Right lung (tissue), 5 donors: Measurements from ENCODE around the gene CLDN3. TPM values are rescaled to one million over a fixed set of nuclear protein-coding genes. Genes with fewer than 3 reads are reported as not detected.
A peak's percentile ranks its signal among the peaks of the same experiment; 100 is the strongest.

Experiments
- DNase-seq, 2 donors: peaks; one replicate each; pipeline ENCODE4 v3.0.0-alpha.2; 2013
- polyA plus RNA-seq, 5 donors: library from polyadenylated mRNA; unstranded; fragments of 120-200 nt; gene quantifications; one replicate each; pipeline versions ENCODE4 v1.2.1 to v1.2.3, GENCODE V29; 2013; ENCODE audit warnings: inconsistent platforms in 1 of 5, low replicate concordance in 1 of 5; ENCODE audit not compliant: insufficient read length in 5 of 5, insufficient read depth in 1 of 5

CLDN3 gene
- polyA plus RNA-seq, 5 donors = 10.0 to 31.1 (median 19.9) TPM

GRCh38 chr7:73774923-73775322 is 4.9 kb upstream of the CLDN3 start:
- DNase-seq = no peak

GRCh38 chr7:73773700-73774517 is 3.8 kb upstream of the CLDN3 start:
- no peak for DNase-seq

DNA sequence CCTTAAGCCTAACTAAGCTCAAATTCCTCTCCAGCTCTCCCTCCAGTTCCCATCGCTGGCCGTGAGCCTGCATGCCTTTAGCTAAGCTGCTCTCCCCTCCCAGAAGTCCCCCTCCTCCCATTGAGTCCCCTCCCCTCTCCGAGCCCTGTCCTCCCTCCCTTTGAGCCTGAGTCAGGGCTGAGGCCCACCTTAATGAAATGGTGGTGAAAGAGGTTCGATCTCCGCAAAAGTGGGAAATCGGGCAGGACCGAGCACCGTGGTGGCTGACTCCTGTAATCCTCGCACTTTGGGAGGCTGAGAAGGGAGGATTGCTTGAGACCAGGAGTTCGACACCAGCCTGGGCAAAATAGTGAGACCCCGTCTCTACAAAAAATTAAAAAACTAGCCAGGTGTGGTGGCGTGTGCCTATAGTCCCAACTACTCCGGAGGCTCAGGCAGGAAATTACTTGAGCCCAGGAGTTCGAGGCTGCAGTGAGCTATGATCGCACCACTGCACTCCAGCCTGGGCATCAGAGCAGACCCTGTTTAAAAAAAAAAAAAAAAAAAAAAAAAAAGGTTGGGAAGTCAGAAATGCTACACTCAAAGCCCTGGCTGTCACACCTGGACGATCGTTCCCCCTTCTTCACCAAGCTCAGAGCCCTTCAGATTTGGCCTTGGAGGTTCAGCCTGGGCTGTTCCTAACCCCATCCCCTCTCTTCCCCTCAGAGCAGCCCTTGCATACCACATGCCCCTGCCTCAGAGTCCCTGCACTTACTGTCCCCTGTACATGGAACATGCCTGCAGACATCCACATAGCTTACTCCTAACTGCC is 995 bp upstream of the CLDN3 start:
- DNase-seq = no peak

DNA sequence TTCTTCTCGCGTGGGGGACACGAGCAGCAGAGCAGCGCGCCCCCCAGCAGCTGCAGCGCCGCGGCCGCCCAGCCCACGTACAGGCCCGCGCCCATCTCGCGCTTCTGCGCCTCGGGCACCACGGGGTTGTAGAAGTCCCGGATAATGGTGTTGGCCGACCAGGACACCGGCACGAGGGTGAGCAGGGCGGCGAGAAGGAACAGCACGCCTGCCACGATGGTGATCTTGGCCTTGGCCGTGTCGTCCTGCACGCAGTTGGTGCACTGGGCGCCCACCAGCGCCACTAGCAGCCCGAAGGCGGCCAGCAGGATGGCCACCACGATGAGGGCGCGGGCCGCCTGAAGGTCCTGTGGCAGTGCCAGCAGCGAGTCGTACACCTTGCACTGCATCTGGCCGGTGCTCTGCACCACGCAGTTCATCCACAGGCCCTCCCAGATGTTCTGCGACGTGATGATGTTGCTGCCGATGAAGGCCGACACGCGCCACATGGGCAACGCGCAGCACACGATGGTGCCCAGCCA is 529 bp downstream of the CLDN3 start:
- no peak for DNase-seq

- no peak for DNase-seq
Observed at GRCh38 chr7:73768641-73769480, 1.2 kb downstream of the CLDN3 start.

DNA sequence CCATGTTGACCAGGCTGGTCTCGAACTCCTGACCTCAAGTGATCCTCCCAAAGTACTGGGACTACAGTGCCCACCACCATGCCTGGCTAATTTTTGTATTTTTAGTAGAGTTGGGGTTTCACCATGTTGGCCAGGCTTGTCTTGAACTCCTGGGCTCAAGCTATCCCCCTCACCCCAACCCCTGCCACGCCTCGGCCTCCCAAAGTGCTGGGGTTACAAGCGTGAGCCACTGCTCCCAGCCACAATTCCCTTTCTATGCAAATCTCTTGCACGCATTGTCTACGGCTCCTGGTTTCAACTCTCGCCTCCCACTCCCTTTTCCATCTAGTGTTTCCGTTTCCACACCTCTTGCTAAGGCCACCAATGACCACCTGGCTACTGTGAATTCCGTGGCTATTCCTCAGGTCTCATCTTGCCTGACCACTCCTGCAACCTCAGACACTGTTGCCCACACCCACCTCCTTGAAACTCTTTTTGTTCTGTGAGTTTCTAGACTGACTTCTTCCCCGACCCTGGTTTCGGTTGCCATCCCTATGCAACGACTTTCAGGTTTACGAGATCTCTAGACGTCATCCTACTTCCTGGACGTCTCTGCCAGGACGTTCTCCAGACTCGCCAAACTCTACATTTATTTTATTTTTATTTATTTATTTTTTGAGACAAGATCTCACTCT is 3.4 kb downstream of the CLDN3 start:
- DNase-seq = no peak

DNA sequence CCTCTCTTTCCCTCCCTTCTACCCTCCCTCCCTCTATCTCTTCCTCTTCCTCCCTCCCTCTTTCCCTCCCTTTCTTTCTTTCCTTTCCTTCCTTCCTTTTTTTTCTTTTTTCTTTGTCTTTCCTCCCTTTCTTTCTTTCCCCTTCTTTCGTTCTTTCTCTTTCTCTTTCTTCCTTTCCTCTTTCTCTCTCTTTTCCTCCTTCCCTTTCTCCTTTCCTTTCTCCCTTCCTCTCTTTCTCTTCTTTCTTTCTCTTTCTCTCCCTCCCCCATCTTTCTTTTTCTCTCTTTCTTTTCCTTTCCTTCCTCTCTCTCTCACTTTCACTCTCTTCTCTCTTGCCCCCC is 7.4 kb downstream of the CLDN3 start:
- DNase-seq = no peak

- no peak for DNase-seq
Observed at GRCh38 chr7:73761854-73762658, 8.0 kb downstream of the CLDN3 start.

- DNase-seq = no peak
Observed at GRCh38 chr7:73758581-73759138, 11.4 kb downstream of the CLDN3 start.

- no peak for DNase-seq
Observed at GRCh38 chr7:73749931-73750776, 19.9 kb downstream of the CLDN3 start.

DNA sequence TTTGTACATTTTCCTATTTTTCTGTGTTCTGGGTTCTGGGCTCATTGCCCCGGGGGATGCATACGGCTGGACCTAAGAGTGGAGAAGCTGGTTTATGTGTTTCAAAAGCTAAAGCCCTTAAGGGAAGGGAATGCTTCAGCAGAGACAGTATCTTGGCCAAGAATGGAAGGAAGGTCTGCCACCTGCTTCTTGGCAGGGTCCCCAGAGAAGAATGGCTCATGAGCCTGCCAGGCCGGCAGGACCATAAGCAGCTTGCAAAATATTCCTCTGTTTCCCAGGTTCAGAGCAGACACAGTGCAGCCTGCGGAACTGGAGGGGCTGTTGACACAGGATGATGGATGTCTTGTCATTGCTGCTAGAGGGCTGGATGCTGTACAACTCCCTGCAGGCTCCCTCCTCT is 23.7 kb downstream of the CLDN3 start:
- DNase-seq = no peak

DNA sequence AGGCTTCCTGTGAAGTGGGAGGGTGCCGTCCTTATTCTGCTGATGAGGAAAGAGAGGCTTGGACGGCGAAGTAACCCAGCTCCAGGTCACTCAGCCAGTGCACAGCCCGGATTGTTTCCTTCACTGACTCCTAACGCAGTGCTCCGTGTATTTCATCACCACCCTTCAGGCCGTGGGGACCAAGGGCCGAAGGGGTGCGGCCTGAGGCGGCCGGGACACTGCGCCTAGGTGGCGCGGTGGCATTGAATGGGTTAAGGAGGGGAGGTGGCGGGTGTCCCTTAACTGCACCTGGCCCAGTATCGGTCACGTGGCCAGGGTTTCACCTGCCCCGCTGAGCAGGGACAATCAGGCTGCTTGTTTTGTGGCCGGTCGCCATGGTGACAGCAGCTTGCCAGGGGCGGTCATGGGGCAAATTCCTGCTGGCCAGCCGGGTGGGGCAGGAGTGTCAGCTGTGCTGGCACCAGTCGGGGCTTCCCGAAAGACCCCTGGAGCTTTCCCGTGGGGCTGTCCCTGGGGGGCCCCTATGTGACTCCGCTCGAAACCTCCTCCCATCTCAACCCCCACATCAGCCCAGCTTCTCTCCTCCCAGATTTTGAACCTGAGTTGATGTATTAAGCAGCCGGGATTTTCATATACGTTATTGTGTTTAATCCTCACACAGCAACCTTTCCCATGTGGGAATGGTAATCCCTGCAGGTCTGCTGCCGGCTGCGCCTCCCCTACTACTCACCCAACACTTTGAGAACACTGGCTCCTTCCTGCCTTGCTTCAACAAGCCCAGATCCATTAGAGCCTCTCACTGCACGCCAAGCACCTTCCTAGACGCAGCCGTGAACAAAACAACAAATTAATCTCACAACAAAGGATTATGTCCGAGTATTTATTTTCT is 27.1 kb downstream of the CLDN3 start:
- DNase-seq = peak; percentile 79 to 80

GRCh38 chr7:73742338-73742752 is 27.7 kb downstream of the CLDN3 start:
- DNase-seq = peak; percentile 66 to 68

DNA sequence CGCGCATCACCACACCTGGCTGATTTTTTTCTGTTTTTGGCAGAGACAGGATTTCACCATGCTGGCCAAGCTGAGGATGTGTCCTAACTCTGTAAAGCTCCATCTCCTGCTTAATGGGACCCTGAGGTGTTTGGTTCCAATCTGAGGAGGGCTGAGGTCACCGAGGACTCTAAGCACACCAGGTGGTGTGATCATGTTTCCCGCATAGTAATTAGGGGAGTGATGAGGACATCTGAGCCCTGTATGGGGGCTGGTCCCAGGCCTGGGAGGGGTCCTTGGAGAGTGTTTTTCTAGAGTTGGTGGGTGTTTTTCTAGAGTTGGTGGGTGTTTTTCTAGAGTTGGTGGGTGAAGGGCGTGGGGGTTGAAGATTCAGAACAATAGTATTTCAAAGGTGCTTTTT is 28.5 kb downstream of the CLDN3 start:
- no peak for DNase-seq

- DNase-seq = no peak
Observed at GRCh38 chr7:73740771-73741170, 29.3 kb downstream of the CLDN3 start.

- no peak for DNase-seq
Observed at GRCh38 chr7:73740212-73740611, 29.9 kb downstream of the CLDN3 start.

DNA sequence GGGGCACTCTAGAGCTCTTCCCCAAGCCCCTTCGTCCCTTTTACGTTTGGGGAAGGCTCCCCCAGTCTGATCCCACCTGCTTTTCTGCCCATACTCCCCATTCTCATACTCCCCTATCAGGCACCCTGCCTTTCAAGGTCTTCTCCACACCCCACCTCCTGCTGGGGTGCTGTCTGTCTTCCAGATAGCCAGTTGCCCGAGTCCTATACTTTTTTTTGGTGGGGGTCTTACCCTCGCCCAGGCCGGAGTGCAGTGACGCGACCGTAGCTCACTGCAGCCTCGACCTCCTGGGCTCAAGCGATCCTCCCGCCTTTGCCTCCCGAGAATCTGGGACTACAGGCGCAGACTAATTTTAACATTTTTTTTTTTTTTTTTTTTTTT is 30.7 kb downstream of the CLDN3 start:
- DNase-seq = no peak
